Naive thymus-derived CD8-positive, alpha-beta T cell (primary cell): Measurements from ENCODE around the gene ZBTB7A. TPM values are rescaled to one million over a fixed set of nuclear protein-coding genes. Genes with fewer than 3 reads are reported as not detected.
"Not testable (repeated sequence)": the region's sequence is repeated elsewhere in the genome, so short reads cannot be mapped to it uniquely, and the experiment has no call there.

Experiments used
- ATAC-seq, 2 donors: fragments of 150-1000 bp; cut with Tn5 transposase in 1 of 2; sonication (Bioruptor Pico), chemical (Tn5 transposase) in 1 of 2; 1 replicate in 1 of 2; 2 replicates in 1 of 2; pipeline ENCODE4 v1.10.0; 2021; ENCODE audit warnings: mild to moderate bottlenecking in 2 of 2, moderate library complexity in 2 of 2
- POLR2A ChIA-PET: fragments of 350-600 bp; sonication (Branson Sonifier 250); formaldehyde crosslinking; loops from one replicate; lab custom pipeline; 2021; ENCODE audit warnings: antibody characterized with exemption; lab: Charles Lee
- DNase-seq, 10 donors: peaks; one replicate each; pipeline versions ENCODE4 v3.0.0 to v3.0.0-alpha.2; 2020 to 2022
- H3K27ac Mint-ChIP-seq, 10 donors: one replicate each; pipeline ENCODE4 v1.8.0; 2020 to 2022; ENCODE audit warnings: mild to moderate bottlenecking in 10 of 10, mixed read lengths in 10 of 10, moderate library complexity in 4 of 10, inconsistent platforms in 1 of 10
- H3K27me3 Mint-ChIP-seq, 5 donors: one replicate each; pipeline ENCODE4 v1.8.0; 2021 to 2022; ENCODE audit warnings: mixed read lengths in 5 of 5
- H3K36me3 Mint-ChIP-seq, 3 donors: one replicate each; pipeline ENCODE4 v1.8.0; 2020 to 2022; ENCODE audit warnings: mixed read lengths in 3 of 3, mild to moderate bottlenecking in 2 of 3, inconsistent platforms in 1 of 3
- H3K4me1 Mint-ChIP-seq, 4 donors: one replicate each; pipeline ENCODE4 v1.8.0; 2021 to 2022; ENCODE audit warnings: mixed read lengths in 4 of 4
- H3K4me3 Mint-ChIP-seq, 10 donors: one replicate each; pipeline ENCODE4 v1.8.0; 2020 to 2022; ENCODE audit warnings: mild to moderate bottlenecking in 10 of 10, mixed read lengths in 10 of 10, moderate library complexity in 6 of 10, inconsistent platforms in 1 of 10
- H3K9me3 Mint-ChIP-seq, 9 donors: one replicate each; pipeline ENCODE4 v1.8.0; 2020 to 2022; ENCODE audit warnings: mixed read lengths in 9 of 9, mild to moderate bottlenecking in 3 of 9, inconsistent platforms in 1 of 9, moderate library complexity in 1 of 9
- polyA plus RNA-seq, 3 donors: library from polyadenylated mRNA; unstranded; fragments of 300-500 nt; fragmentation: Illumina TruSeq; gene quantifications; one replicate each; pipeline ENCODE4 v1.2.3, GENCODE V29; 2021
- total RNA-seq, 8 experiments: library from RNA in 2 of 8; stranded (reverse) in 2 of 8; gene quantifications; one replicate each; pipeline ENCODE4 v1.2.3 and lab custom pipeline; 2021 to 2026

ZBTB7A gene
- total and polyA plus RNA-seq, 5 experiments from 2014 or later = 31.3 to 59.9 (median 52.2) TPM

GRCh38 chr19:4015705-4016402, 50.8 kb downstream of the ZBTB7A start:
- POLR2A ChIA-PET = no interaction called here
- H3K9me3 Mint-ChIP-seq = no peaks in the 10 kb centered on the region
- peaks cover 0 to 18% (median 4%) of the 10 kb centered on the region in 3 donors for H3K36me3 Mint-ChIP-seq
- H3K27ac Mint-ChIP-seq = peak overlapping the region in 2 of 10 donors; percentile 7 to 41
- no peaks in the 10 kb centered on the region for H3K27me3 Mint-ChIP-seq
- peaks cover 9 to 51% (median 23%) of the 10 kb centered on the region in 4 donors for H3K4me1 Mint-ChIP-seq
- ATAC-seq (no peak), DNase-seq (no peak)
- peak overlapping the region in 1 of 10 donors; percentile 24 for H3K4me3 Mint-ChIP-seq

- peak in 1 of 2 donors; percentile 62 for ATAC-seq
- Mint-ChIP-seq H3K4me3 (no peak overlapping the region), H3K9me3 (no peaks in the 10 kb centered on the region), H3K27ac (no peak overlapping the region), H3K4me1 (peaks cover 11 to 56% (median 28%) of the 10 kb centered on the region in 4 donors), H3K27me3 (no peaks in the 10 kb centered on the region), H3K36me3 (peaks cover 0 to 18% (median 4%) of the 10 kb centered on the region in 3 donors)
- DNase-seq = peak in 6 of 10 donors; percentile 19 to 43 (median 36)
- POLR2A ChIA-PET = interaction anchor here (0.5 to 1.2 kb wide), 2 partner anchors 15 to 27 kb away, joined by 3 to 5 read pairs; no protein-coding TSS in a partner anchor
Observed at GRCh38 chr19:4014541-4015491, 51.9 kb downstream of the ZBTB7A start.

- no peak overlapping the region for H3K4me3 Mint-ChIP-seq
- H3K27me3 Mint-ChIP-seq = no peaks in the 10 kb centered on the region
- no peak for ATAC-seq
- H3K4me1 Mint-ChIP-seq = peaks cover 13 to 64% (median 36%) of the 10 kb centered on the region in 4 donors
- H3K9me3 Mint-ChIP-seq = no peaks in the 10 kb centered on the region
- peaks cover 0 to 18% (median 4%) of the 10 kb centered on the region in 3 donors for H3K36me3 Mint-ChIP-seq
- DNase-seq = no peak
- POLR2A ChIA-PET = interaction anchor here (0.7 to 1.2 kb wide), 2 partner anchors 16 to 24 kb away, joined by 3 to 5 read pairs; no protein-coding TSS in a partner anchor
- H3K27ac Mint-ChIP-seq = no peak overlapping the region
Observed at GRCh38 chr19:4013886-4014540, 52.7 kb downstream of the ZBTB7A start.

- Mint-ChIP-seq H3K9me3 (no peaks in the 10 kb centered on the region), H3K27ac (peak overlapping the region in 1 of 10 donors; percentile 28), H3K4me1 (peaks cover 16 to 66% (median 38%) of the 10 kb centered on the region in 4 donors), H3K36me3 (peaks cover 0 to 14% (median 4%) of the 10 kb centered on the region in 3 donors), H3K4me3 (peak overlapping the region in 1 of 10 donors; percentile 62), H3K27me3 (no peaks in the 10 kb centered on the region)
- POLR2A ChIA-PET = interaction anchor here (0.7 to 0.8 kb wide), 2 partner anchors 22 to 23 kb away, joined by 3 read pairs; no protein-coding TSS in a partner anchor
- ATAC-seq (no peak), DNase-seq (no peak)
Observed at GRCh38 chr19:4012975-4013634, 53.6 kb downstream of the ZBTB7A start.

DNA sequence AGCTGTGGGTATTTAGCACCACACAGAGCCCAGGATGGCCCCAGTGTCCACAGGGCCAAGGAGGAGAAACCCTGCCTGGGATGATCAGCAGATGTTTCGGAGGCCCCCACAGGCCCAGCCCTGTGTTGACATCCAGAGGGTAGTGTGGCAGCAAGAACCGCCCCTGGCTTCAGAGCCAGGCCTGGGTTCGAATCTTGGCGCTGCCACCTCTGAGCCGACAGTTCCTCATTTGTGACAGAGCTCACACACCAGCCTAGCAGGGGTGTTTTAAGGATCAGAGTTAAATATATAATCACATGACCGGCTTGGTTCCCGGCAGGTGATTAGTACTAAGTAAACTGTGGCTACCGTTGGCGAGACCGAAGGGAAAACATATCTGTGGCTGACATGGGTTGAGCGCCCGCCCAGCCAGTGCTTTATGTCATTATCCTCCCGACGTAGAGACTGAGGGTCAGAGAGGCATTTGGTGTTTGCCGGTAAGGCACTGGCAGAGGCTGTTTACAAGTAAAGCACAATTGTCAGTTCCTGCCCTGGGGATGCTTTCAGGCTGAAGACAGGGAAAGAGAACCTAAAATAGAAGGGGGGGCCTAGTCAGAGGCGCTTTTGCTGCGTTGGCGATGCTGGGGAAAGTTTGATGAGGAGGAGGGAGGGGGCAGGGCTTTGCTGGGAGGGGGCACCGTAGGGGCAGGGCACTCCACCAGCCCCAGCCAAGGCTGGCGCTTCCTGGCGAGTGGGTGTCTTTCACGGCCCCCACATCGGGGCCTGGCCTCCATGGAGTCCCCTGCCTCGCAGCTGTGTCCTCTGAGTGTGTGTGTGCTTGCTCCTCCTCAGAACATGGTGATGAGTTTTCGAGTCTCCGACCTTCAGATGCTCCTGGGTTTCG, 54.4 kb downstream of the ZBTB7A start:
- peak overlapping the region in 3 of 10 donors; percentile 40 to 64 (median 41) for H3K27ac Mint-ChIP-seq
- H3K4me3 Mint-ChIP-seq = peak overlapping the region in 1 of 10 donors; percentile 62
- DNase-seq = no peak
- no peaks in the 10 kb centered on the region for H3K27me3 Mint-ChIP-seq
- POLR2A ChIA-PET = interaction anchor here (0.7 to 0.8 kb wide), 3 partner anchors 9 to 44 kb away, joined by 3 to 8 read pairs (median 4); no protein-coding TSS in a partner anchor
- peaks cover 0 to 12% (median 4%) of the 10 kb centered on the region in 3 donors for H3K36me3 Mint-ChIP-seq
- peaks cover 16 to 60% (median 38%) of the 10 kb centered on the region in 4 donors for H3K4me1 Mint-ChIP-seq
- no peaks in the 10 kb centered on the region for H3K9me3 Mint-ChIP-seq
- ATAC-seq = no peak

GRCh38 chr19:4011430-4011829, 55.3 kb downstream of the ZBTB7A start:
- Mint-ChIP-seq H3K4me1 (peaks cover 14 to 59% (median 38%) of the 10 kb centered on the region in 4 donors), H3K27ac (peak overlapping the region in 1 of 10 donors; percentile 71), H3K4me3 (peak overlapping the region in 4 of 10 donors; percentile 18 to 62 (median 56)), H3K36me3 (peaks cover 0 to 11% (median 4%) of the 10 kb centered on the region in 3 donors)
- not testable (repeated sequence) for DNase-seq, H3K27me3 Mint-ChIP-seq, ATAC-seq, H3K9me3 Mint-ChIP-seq
- POLR2A ChIA-PET = interaction anchor here (0.7 to 1.0 kb wide), 3 partner anchors 8 to 44 kb away, joined by 4 to 8 read pairs (median 5); no protein-coding TSS in a partner anchor

DNA sequence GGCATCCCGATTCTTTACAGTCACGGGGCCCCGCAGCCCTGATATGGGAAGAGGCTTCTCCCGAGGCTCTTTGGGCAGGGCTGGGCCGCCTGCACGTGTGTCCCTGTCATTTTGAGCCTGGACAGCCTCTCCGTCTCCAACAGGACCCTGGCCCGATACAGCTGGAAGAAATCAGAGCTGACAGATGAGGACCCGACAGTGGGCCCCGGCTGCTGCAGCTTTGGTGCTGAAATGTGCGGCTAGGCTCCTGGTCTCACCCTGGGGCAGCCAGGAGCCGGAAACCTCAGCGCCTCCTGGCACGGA, 55.9 kb downstream of the ZBTB7A start:
- DNase-seq = no peak
- Mint-ChIP-seq H3K27me3 (no peaks in the 10 kb centered on the region), H3K4me1 (peaks cover 14 to 57% (median 36%) of the 10 kb centered on the region in 4 donors), H3K36me3 (peaks cover 0 to 9% (median 4%) of the 10 kb centered on the region in 3 donors), H3K4me3 (peak overlapping the region in 2 of 10 donors; percentile 52 to 58), H3K27ac (peak overlapping the region in 1 of 10 donors; percentile 87), H3K9me3 (no peaks in the 10 kb centered on the region)
- no peak for ATAC-seq
- POLR2A ChIA-PET = interaction anchor here (1.0 kb wide), 1 partner anchor 23 kb away, joined by 5 read pairs; no protein-coding TSS in a partner anchor

GRCh38 chr19:4009990-4010807, 56.5 kb downstream of the ZBTB7A start:
- Mint-ChIP-seq H3K36me3 (peaks cover 0 to 7% (median 4%) of the 10 kb centered on the region in 3 donors), H3K4me1 (peaks cover 14 to 55% (median 36%) of the 10 kb centered on the region in 4 donors), H3K27me3 (no peaks in the 10 kb centered on the region), H3K27ac (peak overlapping the region in 1 of 10 donors; percentile 72), H3K4me3 (peak overlapping the region in 7 of 10 donors; percentile 9 to 93 (median 33)), H3K9me3 (no peaks in the 10 kb centered on the region)
- DNase-seq = no peak
- ATAC-seq = no peak
- POLR2A ChIA-PET = interaction anchor here (0.6 to 1.0 kb wide), 2 partner anchors 23 to 36 kb away, joined by 3 to 5 read pairs; no protein-coding TSS in a partner anchor

DNA sequence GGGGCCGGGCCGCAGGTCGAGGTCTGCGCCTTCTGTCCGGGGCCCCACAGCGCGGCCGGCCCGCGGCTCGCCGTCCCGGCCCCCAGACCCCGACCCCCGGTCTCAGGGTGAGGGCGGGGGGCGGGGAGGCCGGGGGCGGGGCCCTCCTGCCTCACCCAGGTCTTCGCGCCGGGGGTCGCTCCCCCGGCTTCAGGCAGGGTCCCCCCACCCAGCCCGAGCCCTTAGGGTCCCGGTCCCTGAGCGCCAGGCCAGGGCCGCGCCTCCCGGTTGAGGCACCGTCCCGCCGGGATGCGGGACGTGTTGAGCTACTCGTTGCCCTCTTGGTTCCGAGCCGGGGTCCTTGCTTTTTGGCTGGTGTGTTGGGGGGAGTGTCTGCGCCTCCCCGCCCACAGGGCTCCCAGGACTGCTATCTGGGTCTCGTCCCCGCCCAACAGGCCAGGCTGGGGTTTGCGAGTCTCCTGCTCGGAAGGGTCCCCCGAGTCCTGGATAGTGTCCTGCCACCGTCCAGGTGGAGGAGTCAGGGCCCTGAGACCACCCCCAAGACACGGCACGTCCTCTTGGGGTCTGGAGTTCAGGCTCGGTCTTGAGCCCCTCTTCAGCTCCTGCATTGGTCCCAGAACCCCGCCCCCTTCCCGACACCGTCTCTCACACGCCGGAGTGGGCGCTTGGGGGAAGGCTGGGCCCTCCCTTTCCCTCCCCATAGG, 58.7 kb downstream of the ZBTB7A start:
- Mint-ChIP-seq H3K36me3 (peaks cover 0 to 4% (median 3%) of the 10 kb centered on the region in 3 donors), H3K27me3 (no peaks in the 10 kb centered on the region), H3K4me1 (peaks cover 13 to 47% (median 34%) of the 10 kb centered on the region in 4 donors), H3K9me3 (no peaks in the 10 kb centered on the region), H3K27ac (peak overlapping the region; percentile 71 to 89 (median 80)), H3K4me3 (peak overlapping the region; percentile 79 to 93 (median 87))
- DNase-seq (peak in 3 of 10 donors; percentile 15 to 26 (median 22)), ATAC-seq (peak; percentile 0 to 5)
- POLR2A ChIA-PET = interaction anchor here (0.6 to 3.5 kb wide), 17 partner anchors 15 to 335 kb away, joined by 3 to 46 read pairs (median 9); partner anchors contain the start of genes DAPK3, EEF2, MRPL54 and ZBTB7A
